HepG2 (cell line): Measurements from ENCODE around the gene MVB12A. TPM values are rescaled to one million over a fixed set of nuclear protein-coding genes. Genes with fewer than 3 reads are reported as not detected.

Experiments
- ATAC-seq: fragments of 200-7000 bp; cut with Tn5 transposase; 3 replicates; pipeline ENCODE4 v1.9.1; 2020; ENCODE audit warnings: mild to moderate bottlenecking, moderate library complexity
- BruUV-seq: library from RNA; stranded (reverse); fragments of 400-500 nt; replicated peaks from 2 replicates; lab custom pipeline; 2021; lab: Mats Ljungman, UMichigan
- CTCF ChIA-PET: fragments of 300-600 bp; formaldehyde crosslinking; extraction: SDS; loops from one replicate; lab custom pipeline; 2021; ENCODE audit warnings: low total read pairs, inconsistent platforms, low intra/inter-chr PET ratio; lab: Yijun Ruan, JAX
- POLR2A ChIA-PET: fragments of 350-600 bp; sonication (Branson Sonifier 250); formaldehyde crosslinking; loops from one replicate; lab custom pipeline; 2020; ENCODE audit warnings: antibody characterized with exemption, inconsistent platforms; lab: Yijun Ruan, JAX
- DNase-seq: peaks from one replicate; pipeline ENCODE4 v3.0.0-alpha.2; 2015; ENCODE audit warnings: low spot score
- FAIRE-seq: peaks from 3 replicates; lab custom pipeline; 2011; peaks lifted over from hg19 to GRCh38; lab: Jason Lieb, UNC
- H2AFZ ChIP-seq: one replicate; pipeline ENCODE4 v1.6.1; 2011; ENCODE audit warnings: low read length, inconsistent platforms
- H3K27ac ChIP-seq: fragments of 300-600 bp; 3 replicates; pipeline ENCODE4 v1.8.0; 2011; ENCODE audit warnings: mixed run types, mild to moderate bottlenecking, mixed read lengths, low read length, inconsistent platforms; ENCODE audit not compliant: insufficient read depth; ENCODE audit errors: extremely low read length
- H3K27me3 ChIP-seq, 2 experiments: fragments of 200-600 bp in 1 of 2; 2 replicates in 1 of 2; 3 replicates in 1 of 2; pipeline versions ENCODE4 v1.6.0 to v1.8.0; 2011; ENCODE audit warnings: low read length in 2 of 2, mild to moderate bottlenecking in 2 of 2, moderate library complexity in 2 of 2, inconsistent platforms in 1 of 2; ENCODE audit not compliant: insufficient read depth in 2 of 2, control insufficient read depth in 1 of 2
- H3K36me3 ChIP-seq, 2 experiments: fragments of 200-600 bp in 1 of 2; replicated peaks in 1 of 2; 2 replicates in 1 of 2; 3 replicates in 1 of 2; pipeline versions ENCODE4 v1.5.1 to v1.8.0; 2011; ENCODE audit warnings: low read length in 2 of 2, inconsistent platforms in 1 of 2; ENCODE audit not compliant: insufficient read depth in 2 of 2, control insufficient read depth in 1 of 2
- H3K4me1 ChIP-seq: 2 replicates; pipeline ENCODE4 v1.5.1; 2012; ENCODE audit warnings: low read length, inconsistent platforms; ENCODE audit not compliant: insufficient read depth
- H3K4me2 ChIP-seq: 2 replicates; pipeline ENCODE4 v1.6.0; 2011; ENCODE audit warnings: low read depth, low read length, inconsistent platforms
- H3K4me3 ChIP-seq, 3 experiments: fragments of 200-600 bp in 1 of 3; sonication (generic), shearing (Covaris generic) in 1 of 3; replicated peaks in 1 of 3; 2 replicates each; pipeline ENCODE4 v1.5.1; 2011 to 2016; ENCODE audit warnings: low read length in 3 of 3, inconsistent platforms in 2 of 3, low read depth in 2 of 3, mild to moderate bottlenecking in 2 of 3, control low read depth in 1 of 3, mixed read lengths in 1 of 3; ENCODE audit not compliant: insufficient read depth in 1 of 3
- H3K79me2 ChIP-seq: one replicate; pipeline ENCODE4 v1.6.1; 2011; ENCODE audit warnings: low read length, inconsistent platforms; ENCODE audit not compliant: insufficient read depth
- H3K9ac ChIP-seq: 2 replicates; pipeline ENCODE4 v1.6.0; 2011; ENCODE audit warnings: mild to moderate bottlenecking, low read depth, low read length, inconsistent platforms; ENCODE audit not compliant: insufficient read depth
- H3K9me3 ChIP-seq: 2 replicates; pipeline ENCODE4 v1.5.1; 2012; ENCODE audit warnings: mild to moderate bottlenecking, low read length
- H4K20me1 ChIP-seq: 2 replicates; pipeline ENCODE4 v1.6.0; 2011; ENCODE audit warnings: inconsistent platforms, mild to moderate bottlenecking, low read length, moderate library complexity; ENCODE audit not compliant: insufficient read depth
- CENPT ChIP-seq: sonication (generic); formaldehyde crosslinking; IDR thresholded peaks from 2 replicates; pipeline ENCODE4 v1.8.0; 2022; ENCODE audit warnings: low read depth, mild to moderate bottlenecking, moderate library complexity, missing genetic modification reagents
- CREM ChIP-seq, 2 experiments: sonication (generic) in 1 of 2; formaldehyde crosslinking in 1 of 2; IDR thresholded peaks; 2 replicates each; pipeline versions ENCODE4 v1.4.0 to v1.6.1; 2016 to 2020; ENCODE audit warnings: antibody characterized with exemption in 1 of 2, mild to moderate bottlenecking in 1 of 2, missing genetic modification reagents in 1 of 2
- DPF2 ChIP-seq: sonication (generic); formaldehyde crosslinking; IDR thresholded peaks from 2 replicates; pipeline ENCODE4 v1.4.0; 2020; ENCODE audit warnings: mild to moderate bottlenecking, low read depth, missing genetic modification reagents, borderline replicate concordance
- EED ChIP-seq: sonication (generic); formaldehyde crosslinking; IDR thresholded peaks from 2 replicates; pipeline ENCODE4 v1.5.0; 2020; ENCODE audit warnings: mild to moderate bottlenecking, missing genetic modification reagents
- ERF ChIP-seq: IDR thresholded peaks from 2 replicates; pipeline ENCODE4 v1.6.1; 2018; ENCODE audit warnings: missing biosample characterization, missing genetic modification reagents
- FLYWCH1 ChIP-seq: sonication (generic); formaldehyde crosslinking; IDR thresholded peaks from 2 replicates; pipeline ENCODE4 v1.8.1; 2023; ENCODE audit warnings: mild to moderate bottlenecking, missing genetic modification reagents
- FOXA1 ChIP-seq, 2 experiments: fragments of 450-650 bp in 1 of 2; sonication (generic) in 1 of 2; formaldehyde crosslinking in 1 of 2; IDR thresholded peaks; 2 replicates each; pipeline versions ENCODE4 v1.4.0 to v1.6.1; 2016 to 2020; ENCODE audit warnings: missing genetic modification reagents in 1 of 2
- GABPA ChIP-seq, 2 experiments: IDR thresholded peaks; 2 replicates each; pipeline ENCODE4 v1.6.1; 2011 to 2016; ENCODE audit warnings: low read depth in 2 of 2, low read length in 1 of 2, missing biosample characterization in 1 of 2, missing genetic modification characterization in 1 of 2
- HNF4G ChIP-seq, 2 experiments: sonication (generic) in 1 of 2; formaldehyde crosslinking in 1 of 2; IDR thresholded peaks; 2 replicates each; pipeline versions ENCODE4 v1.4.0 to v1.6.1; 2011 to 2020; ENCODE audit warnings: borderline replicate concordance in 2 of 2, low read depth in 2 of 2, mild to moderate bottlenecking in 2 of 2, low read length in 1 of 2, missing genetic modification reagents in 1 of 2, moderate library complexity in 1 of 2
- KDM5B ChIP-seq: sonication (generic); formaldehyde crosslinking; IDR thresholded peaks from 2 replicates; pipeline ENCODE4 v1.4.0; 2020; ENCODE audit warnings: missing genetic modification reagents, mild to moderate bottlenecking, borderline replicate concordance
- KLF13 ChIP-seq: sonication (generic); formaldehyde crosslinking; IDR thresholded peaks from 2 replicates; pipeline ENCODE4 v1.4.0; 2020; ENCODE audit warnings: mild to moderate bottlenecking, missing genetic modification reagents
- MEF2D ChIP-seq: sonication (generic); formaldehyde crosslinking; IDR thresholded peaks from 2 replicates; pipeline ENCODE4 v1.5.1; 2020; ENCODE audit warnings: mild to moderate bottlenecking, missing genetic modification reagents
- MTA3 ChIP-seq: sonication (generic); formaldehyde crosslinking; IDR thresholded peaks from 2 replicates; pipeline ENCODE4 v1.4.0; 2020; ENCODE audit warnings: missing genetic modification reagents
- MXI1 ChIP-seq: IDR thresholded peaks from 3 replicates; pipeline ENCODE4 v1.6.1; 2012; ENCODE audit warnings: low read depth, low read length, inconsistent platforms, borderline replicate concordance
- PITX1 ChIP-seq: sonication (generic); formaldehyde crosslinking; IDR thresholded peaks from 2 replicates; pipeline ENCODE4 v1.5.1; 2020; ENCODE audit warnings: mild to moderate bottlenecking, missing genetic modification reagents
- PLRG1 ChIP-seq: fragments of 450-650 bp; conservative IDR thresholded peaks from 2 replicates; pipeline ENCODE4 v1.6.1; 2016
- SAP130 ChIP-seq: IDR thresholded peaks from 2 replicates; pipeline ENCODE4 v1.6.1; 2016; ENCODE audit warnings: low read depth
- SYNCRIP ChIP-seq: fragments of 200-400 bp; formaldehyde crosslinking; IDR thresholded peaks from 2 replicates; pipeline ENCODE4 v1.6.1; 2018; ENCODE audit warnings: mild to moderate bottlenecking, low read depth, low read length; ENCODE audit not compliant: insufficient read depth
- TAF1 ChIP-seq: sonication (generic); formaldehyde crosslinking; IDR thresholded peaks from 2 replicates; pipeline ENCODE4 v1.4.0; 2020; ENCODE audit warnings: missing genetic modification reagents
- ZNF17 ChIP-seq: sonication (generic); formaldehyde crosslinking; IDR thresholded peaks from 2 replicates; pipeline ENCODE4 v1.5.0; 2020; ENCODE audit warnings: mild to moderate bottlenecking, missing genetic modification reagents
- ZNF615 ChIP-seq: sonication (generic); formaldehyde crosslinking; IDR thresholded peaks from 2 replicates; pipeline ENCODE4 v1.5.0; 2020; ENCODE audit warnings: mild to moderate bottlenecking, missing genetic modification reagents, borderline replicate concordance
- ZNF891 ChIP-seq: sonication (generic); formaldehyde crosslinking; IDR thresholded peaks from 2 replicates; pipeline ENCODE4 v1.5.0; 2020; ENCODE audit warnings: mild to moderate bottlenecking, missing genetic modification reagents
- WGBS: methylation state at CpG from one replicate; pipeline ENCODE4 v1.1.6; 2017; ENCODE audit warnings: low lambda C conversion rate; 5-methylcytosine and 5-hydroxymethylcytosine counted together
- in situ Hi-C: cut with HindIII; loops from 2 replicates; pipeline ENCODE4 v1.10.0; 2017; ENCODE audit warnings: low pct_unique_long_range_greater_than_20kb; ENCODE audit not compliant: extremely low pct_ligation_motif_present
- intact Hi-C: fragments of 100-400 bp; cut with micrococcal nuclease; formaldehyde crosslinking; loops from one replicate; pipeline ENCODE4 v1.10.0; 2022; ENCODE audit not compliant: unreplicated experiment
- polyA plus RNA-seq, 8 experiments: library from polyadenylated mRNA; depleted of rRNA in 3 of 8; stranded (reverse) in 7 of 8; unstranded in 1 of 8; fragments of >200 nt; fragmentation: Illumina TruSeq in 4 of 8; extraction: Trizol in 4 of 8; gene quantifications; 2 replicates each; pipeline versions ENCODE4 v1.2.1 to v1.2.3, GENCODE V29; 2011 to 2016; ENCODE audit warnings: low read depth in 4 of 8, missing spikeins in 1 of 8, mixed read lengths in 1 of 8; ENCODE audit not compliant: insufficient read depth in 1 of 8
- total RNA-seq, 5 experiments: library from RNA; depleted of rRNA; stranded (reverse); fragments of >200 nt; fragmentation: Illumina TruSeq; extraction: Trizol; gene quantifications; 2 replicates each; pipeline ENCODE4 v1.2.3, GENCODE V29; 2016; ENCODE audit warnings: low read depth in 1 of 5
- TF ChIP-seq, protein P1 (sequence below): sonication (generic); formaldehyde crosslinking; IDR thresholded peaks from 2 replicates; pipeline ENCODE4 v1.5.0; 2020; ENCODE audit warnings: missing genetic modification reagents
- TF ChIP-seq, protein P2 (sequence below): sonication (generic); formaldehyde crosslinking; IDR thresholded peaks from 2 replicates; pipeline ENCODE4 v1.8.0; 2022; ENCODE audit warnings: missing genetic modification reagents, low read depth, mild to moderate bottlenecking, borderline replicate concordance
- TF ChIP-seq, protein P3 (sequence below): sonication (generic); formaldehyde crosslinking; IDR thresholded peaks from 2 replicates; pipeline ENCODE4 v1.5.1; 2020; ENCODE audit warnings: missing genetic modification reagents, mild to moderate bottlenecking, borderline replicate concordance

The MVB12A gene
- total and polyA plus RNA-seq, 2 of the 13 experiments (the other 11 are each of a cell fraction or from before 2014, with no cell fraction given) = 35.7 to 36.1 TPM

DNA sequence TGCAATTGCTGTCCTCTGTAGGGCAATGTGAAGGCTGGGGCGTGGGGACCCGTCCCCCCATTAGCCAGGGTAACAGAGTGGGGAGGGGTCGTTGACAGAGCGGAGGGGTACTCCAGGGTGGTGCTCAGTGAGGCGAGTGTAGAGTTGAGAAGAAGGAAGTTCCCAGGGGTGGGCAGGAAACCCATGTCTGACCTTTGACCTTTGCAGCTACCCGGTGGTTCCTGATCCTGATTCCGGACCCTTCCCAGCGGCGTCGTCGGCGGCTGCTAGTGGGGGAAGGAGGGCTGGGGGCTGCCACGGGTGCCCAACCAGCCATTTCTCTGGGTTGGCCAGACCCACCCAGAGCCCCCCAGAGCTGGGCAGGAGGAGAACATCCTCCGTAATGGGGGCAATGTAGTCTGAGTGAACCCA lies 40.6 kb upstream of the MVB12A start:
- POLR2A ChIA-PET = no interaction called here
- no peak for TF ChIP-seq FLYWCH1 (CRISPR knock-in tag)
- TF ChIP-seq KLF13 (CRISPR knock-in tag) = no peak
- no peak for TF ChIP-seq SAP130 (CRISPR knock-in tag)
- TF ChIP-seq CREM (IDR thresholded peaks at IDR 0.05) = no peak
- TF ChIP-seq CREM (CRISPR knock-in tag; IDR thresholded peaks at IDR 0.05) = no peak
- TF ChIP-seq ZNF17 (CRISPR knock-in tag) = no peak
- TF ChIP-seq PITX1 (CRISPR knock-in tag) = no peak
- TF ChIP-seq, protein P1, sequence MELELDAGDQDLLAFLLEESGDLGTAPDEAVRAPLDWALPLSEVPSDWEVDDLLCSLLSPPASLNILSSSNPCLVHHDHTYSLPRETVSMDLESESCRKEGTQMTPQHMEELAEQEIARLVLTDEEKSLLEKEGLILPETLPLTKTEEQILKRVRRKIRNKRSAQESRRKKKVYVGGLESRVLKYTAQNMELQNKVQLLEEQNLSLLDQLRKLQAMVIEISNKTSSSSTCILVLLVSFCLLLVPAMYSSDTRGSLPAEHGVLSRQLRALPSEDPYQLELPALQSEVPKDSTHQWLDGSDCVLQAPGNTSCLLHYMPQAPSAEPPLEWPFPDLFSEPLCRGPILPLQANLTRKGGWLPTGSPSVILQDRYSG (CRISPR knock-in tag) = no peak
- no peak for TF ChIP-seq PLRG1
- no peak for TF ChIP-seq MEF2D (CRISPR knock-in tag)
- no peak for TF ChIP-seq ZNF615
- TF ChIP-seq FOXA1 (IDR thresholded peaks at IDR 0.05) = no peak
- TF ChIP-seq FOXA1 (CRISPR knock-in tag; IDR thresholded peaks at IDR 0.05) = no peak
- TF ChIP-seq SYNCRIP = no peak
- TF ChIP-seq, protein P2, sequence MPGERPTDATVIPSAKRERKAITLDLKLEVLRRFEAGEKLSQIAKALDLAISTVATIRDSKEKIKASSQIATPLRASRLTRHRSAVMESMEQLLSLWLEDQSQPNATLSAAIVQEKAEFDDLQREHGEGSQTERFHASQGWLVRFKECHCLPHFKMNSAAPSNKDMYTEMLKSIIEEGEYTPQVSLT (CRISPR knock-in tag) = no peak
- TF ChIP-seq MTA3 (CRISPR knock-in tag) = no peak
- TF ChIP-seq ZNF891 = no peak
- TF ChIP-seq GABPA (IDR thresholded peaks at IDR 0.05; ENCODE audit: low read depth, low read length) = peak; percentile 27; the same call in 1 of the 2 replicates
- TF ChIP-seq GABPA (CRISPR knock-in tag; IDR thresholded peaks at IDR 0.05; ENCODE audit: low read depth) = peak; percentile 65
- no peak for TF ChIP-seq TAF1 (CRISPR knock-in tag)
- no peak for TF ChIP-seq ERF
- peak; percentile 57 for TF ChIP-seq HNF4G (IDR thresholded peaks at IDR 0.05; ENCODE audit: borderline replicate concordance, low read depth, low read length)
- no peak for TF ChIP-seq HNF4G (CRISPR knock-in tag; IDR thresholded peaks at IDR 0.05; ENCODE audit: borderline replicate concordance, low read depth)
- TF ChIP-seq, protein P3, sequence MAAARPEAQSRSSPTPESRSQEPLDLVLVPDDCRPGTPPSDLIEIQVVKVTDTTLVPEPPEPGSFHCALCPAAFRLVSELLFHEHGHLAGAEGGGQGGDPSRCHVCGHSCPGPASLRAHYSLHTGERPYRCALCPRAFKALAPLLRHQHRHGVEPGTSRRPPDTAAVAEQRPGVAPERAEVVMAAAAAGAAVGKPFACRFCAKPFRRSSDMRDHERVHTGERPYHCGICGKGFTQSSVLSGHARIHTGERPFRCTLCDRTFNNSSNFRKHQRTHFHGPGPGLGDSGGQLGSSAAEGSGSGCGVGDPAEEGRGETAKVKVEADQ (CRISPR knock-in tag) = no peak
- no peak for TF ChIP-seq CENPT (CRISPR knock-in tag)
- no peak for TF ChIP-seq MXI1
- TF ChIP-seq DPF2 = 0 out of 2 replicates have a peak, but pooled peaks have one; percentile 16
- TF ChIP-seq KDM5B (CRISPR knock-in tag) = no peak
- TF ChIP-seq EED (CRISPR knock-in tag) = 0 out of 2 replicates have a peak, but pooled peaks have one; percentile 31

More for the DNA sequence above, 40.6 kb upstream of the MVB12A start:
- Histone ChIP-seq H3K27ac (no peak overlapping the region), H3K36me3 (no peaks in the 10 kb centered on the region), H3K27me3 (peaks cover 0 to 8% of the 10 kb centered on the region in 2 experiments; a peak in 3 of 5 replicates), H2AFZ (no peak overlapping the region), H4K20me1 (no peaks in the 10 kb centered on the region), H3K4me1 (peaks cover 24% of the 10 kb centered on the region), H3K4me3 (peak overlapping the region; percentile 1 to 62 (median 6); a peak in 2 of 6 replicates), H3K4me2 (peak overlapping the region; percentile 72), H3K9ac (no peak overlapping the region), H3K9me3 (no peaks in the 10 kb centered on the region), H3K79me2 (no peaks in the 10 kb centered on the region)
- intact Hi-C loops = no loop called here
- in situ Hi-C loops = no loop called here
- BruUV-seq = no TSS peak
- 3% methylated on average over 6 of the region's 14 CpGs for WGBS
- ATAC-seq = no peak; the same call in 1 of the 3 replicates
- DNase-seq = no peak
- no peak for FAIRE-seq
- CTCF ChIA-PET = no interaction called here
